ENCODE results near the gene IPO4. TPM values are rescaled to one million over a fixed set of nuclear protein-coding genes. Genes with fewer than 3 reads are reported as not detected.

IPO4 gene
- total and polyA plus RNA-seq, 2 of the 13 experiments (the other 11 are each of a cell fraction or from before 2014, with no cell fraction given) = 39.0 to 179 TPM

GRCh38 chr14:24160850-24161804 is 27.5 kb downstream of the IPO4 start, which contains the start of gene IRF9 (continued):
- TF ChIP-seq MTERF4 (CRISPR knock-in tag; IDR thresholded peaks at IDR 0.05) (peak; percentile 84; the same call in 1 of the 2 replicates), ZNF639 (CRISPR knock-in tag; conservative IDR thresholded peaks at IDR 0.05) (peak; percentile 92), ZNF460 (CRISPR knock-in tag; IDR thresholded peaks at IDR 0.05; ENCODE audit: borderline replicate concordance) (peak; percentile 70; the same call in 1 of the 2 replicates), U2AF1 (optimal IDR thresholded peaks at IDR 0.05; ENCODE audit: low read depth, low read length) (peak; percentile 100), ZFAT (CRISPR knock-in tag; conservative IDR thresholded peaks at IDR 0.05) (no peak), POGZ (CRISPR knock-in tag; IDR thresholded peaks at IDR 0.05) (peak; percentile 99), ZFP90 (CRISPR knock-in tag; IDR thresholded peaks at IDR 0.05; ENCODE audit: borderline replicate concordance) (peak; percentile 97; the same call in 1 of the 2 replicates), THAP7 (CRISPR knock-in tag; IDR thresholded peaks at IDR 0.05) (peak; percentile 96), NR2F2 (IDR thresholded peaks at IDR 0.05; ENCODE audit: borderline replicate concordance, low read depth) (peak; percentile 68), HMGA1 (CRISPR knock-in tag; conservative IDR thresholded peaks at IDR 0.05) (no peak), ZMYM4 (CRISPR knock-in tag; IDR thresholded peaks at IDR 0.05) (peak; percentile 98), MAFG (CRISPR knock-in tag; IDR thresholded peaks at IDR 0.05) (no peak), PLRG1 (conservative IDR thresholded peaks at IDR 0.05) (no peak)
- TF ChIP-seq, protein P1, sequence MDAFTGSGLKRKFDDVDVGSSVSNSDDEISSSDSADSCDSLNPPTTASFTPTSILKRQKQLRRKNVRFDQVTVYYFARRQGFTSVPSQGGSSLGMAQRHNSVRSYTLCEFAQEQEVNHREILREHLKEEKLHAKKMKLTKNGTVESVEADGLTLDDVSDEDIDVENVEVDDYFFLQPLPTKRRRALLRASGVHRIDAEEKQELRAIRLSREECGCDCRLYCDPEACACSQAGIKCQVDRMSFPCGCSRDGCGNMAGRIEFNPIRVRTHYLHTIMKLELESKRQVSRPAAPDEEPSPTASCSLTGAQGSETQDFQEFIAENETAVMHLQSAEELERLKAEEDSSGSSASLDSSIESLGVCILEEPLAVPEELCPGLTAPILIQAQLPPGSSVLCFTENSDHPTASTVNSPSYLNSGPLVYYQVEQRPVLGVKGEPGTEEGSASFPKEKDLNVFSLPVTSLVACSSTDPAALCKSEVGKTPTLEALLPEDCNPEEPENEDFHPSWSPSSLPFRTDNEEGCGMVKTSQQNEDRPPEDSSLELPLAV (CRISPR knock-in tag; conservative IDR thresholded peaks at IDR 0.05; ENCODE audit: low read depth) = no peak
- TF ChIP-seq, protein P2, sequence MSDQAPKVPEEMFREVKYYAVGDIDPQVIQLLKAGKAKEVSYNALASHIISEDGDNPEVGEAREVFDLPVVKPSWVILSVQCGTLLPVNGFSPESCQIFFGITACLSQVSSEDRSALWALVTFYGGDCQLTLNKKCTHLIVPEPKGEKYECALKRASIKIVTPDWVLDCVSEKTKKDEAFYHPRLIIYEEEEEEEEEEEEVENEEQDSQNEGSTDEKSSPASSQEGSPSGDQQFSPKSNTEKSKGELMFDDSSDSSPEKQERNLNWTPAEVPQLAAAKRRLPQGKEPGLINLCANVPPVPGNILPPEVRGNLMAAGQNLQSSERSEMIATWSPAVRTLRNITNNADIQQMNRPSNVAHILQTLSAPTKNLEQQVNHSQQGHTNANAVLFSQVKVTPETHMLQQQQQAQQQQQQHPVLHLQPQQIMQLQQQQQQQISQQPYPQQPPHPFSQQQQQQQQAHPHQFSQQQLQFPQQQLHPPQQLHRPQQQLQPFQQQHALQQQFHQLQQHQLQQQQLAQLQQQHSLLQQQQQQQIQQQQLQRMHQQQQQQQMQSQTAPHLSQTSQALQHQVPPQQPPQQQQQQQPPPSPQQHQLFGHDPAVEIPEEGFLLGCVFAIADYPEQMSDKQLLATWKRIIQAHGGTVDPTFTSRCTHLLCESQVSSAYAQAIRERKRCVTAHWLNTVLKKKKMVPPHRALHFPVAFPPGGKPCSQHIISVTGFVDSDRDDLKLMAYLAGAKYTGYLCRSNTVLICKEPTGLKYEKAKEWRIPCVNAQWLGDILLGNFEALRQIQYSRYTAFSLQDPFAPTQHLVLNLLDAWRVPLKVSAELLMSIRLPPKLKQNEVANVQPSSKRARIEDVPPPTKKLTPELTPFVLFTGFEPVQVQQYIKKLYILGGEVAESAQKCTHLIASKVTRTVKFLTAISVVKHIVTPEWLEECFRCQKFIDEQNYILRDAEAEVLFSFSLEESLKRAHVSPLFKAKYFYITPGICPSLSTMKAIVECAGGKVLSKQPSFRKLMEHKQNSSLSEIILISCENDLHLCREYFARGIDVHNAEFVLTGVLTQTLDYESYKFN (CRISPR knock-in tag; conservative IDR thresholded peaks at IDR 0.05) = peak; percentile 91
- TF ChIP-seq, protein P3, sequence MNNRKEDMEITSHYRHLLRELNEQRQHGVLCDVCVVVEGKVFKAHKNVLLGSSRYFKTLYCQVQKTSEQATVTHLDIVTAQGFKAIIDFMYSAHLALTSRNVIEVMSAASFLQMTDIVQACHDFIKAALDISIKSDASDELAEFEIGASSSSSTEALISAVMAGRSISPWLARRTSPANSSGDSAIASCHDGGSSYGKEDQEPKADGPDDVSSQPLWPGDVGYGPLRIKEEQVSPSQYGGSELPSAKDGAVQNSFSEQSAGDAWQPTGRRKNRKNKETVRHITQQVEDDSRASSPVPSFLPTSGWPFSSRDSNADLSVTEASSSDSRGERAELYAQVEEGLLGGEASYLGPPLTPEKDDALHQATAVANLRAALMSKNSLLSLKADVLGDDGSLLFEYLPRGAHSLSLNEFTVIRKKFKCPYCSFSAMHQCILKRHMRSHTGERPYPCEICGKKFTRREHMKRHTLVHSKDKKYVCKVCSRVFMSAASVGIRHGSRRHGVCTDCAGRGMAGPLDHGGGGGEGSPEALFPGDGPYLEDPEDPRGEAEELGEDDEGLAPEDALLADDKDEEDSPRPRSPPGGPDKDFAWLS (CRISPR knock-in tag; IDR thresholded peaks at IDR 0.05; ENCODE audit: borderline replicate concordance) = no peak

All from HepG2 (cell line).